Measurements from ENCODE around the gene LGR6.
"Not testable (repeated sequence)": the region's sequence is repeated elsewhere in the genome, so short reads cannot be mapped to it uniquely, and the experiment has no call there.

Gene LGR6

DNA sequence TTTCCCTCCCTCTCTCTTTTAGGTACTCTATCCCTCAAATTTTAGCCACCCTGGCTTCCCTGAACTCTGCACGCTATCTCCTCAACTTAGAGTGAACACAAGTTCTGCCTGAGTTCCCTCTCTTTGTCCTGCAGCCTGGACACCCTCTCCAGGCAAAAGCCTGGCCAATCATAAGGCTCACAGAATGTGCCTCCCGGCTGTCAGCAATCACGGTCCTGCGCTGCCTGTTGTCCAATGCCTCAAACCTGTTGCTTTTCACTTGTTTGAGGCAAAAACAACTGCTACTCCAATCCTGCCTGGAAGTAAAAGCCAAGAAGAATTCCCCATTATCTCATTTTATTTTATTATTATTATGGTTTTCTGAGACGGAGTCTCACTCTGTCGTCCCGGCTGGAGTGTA lies 66.1 kb downstream of the LGR6 start:
- TF ChIP-seq CTCF (IDR thresholded peaks at IDR 0.05; ENCODE audit: low read depth, low read length): no peak
- TF ChIP-seq EZH2phosphoT487 (IDR thresholded peaks at IDR 0.05; ENCODE audit: low read depth): no peak
- Histone ChIP-seq H3K9ac (ENCODE audit: low read length) (no peak overlapping the region), H3K4me2 (ENCODE audit: low read length) (no peak overlapping the region), H3K79me2 (ENCODE audit: low read length) (no peaks in the 10 kb centered on the region), H3K4me1 (ENCODE audit: low read length) (peaks cover 6% of the 10 kb centered on the region), H3K4me3 (ENCODE audit: low read length) (no peak overlapping the region), H2AFZ (ENCODE audit: low read depth, low read length) (no peak overlapping the region), H3K27ac (ENCODE audit: low read length) (no peak overlapping the region), H3K9me3 (ENCODE audit: insufficient read depth, low read length) (no peaks in the 10 kb centered on the region), H3K36me3 (replicated peaks; ENCODE audit: low read depth, low read length) (no peaks in the 10 kb centered on the region), H3K27me3 (ENCODE audit: low read depth, low read length) (peaks cover 38% of the 10 kb centered on the region), H4K20me1 (ENCODE audit: insufficient read depth, low read length) (no peaks in the 10 kb centered on the region)

GRCh38 chr1:202261209-202261958 lies 67.8 kb downstream of the LGR6 start:
- not testable (repeated sequence) for H4K20me1 ChIP-seq (ENCODE audit: insufficient read depth, low read length); H3K9ac ChIP-seq (ENCODE audit: low read length); H3K9me3 ChIP-seq (ENCODE audit: insufficient read depth, low read length); H2AFZ ChIP-seq (ENCODE audit: low read depth, low read length); H3K4me3 ChIP-seq (ENCODE audit: low read length); H3K4me2 ChIP-seq (ENCODE audit: low read length); H3K36me3 ChIP-seq (replicated peaks; ENCODE audit: low read depth, low read length); H3K79me2 ChIP-seq (ENCODE audit: low read length); H3K4me1 ChIP-seq (ENCODE audit: low read length); H3K27ac ChIP-seq (ENCODE audit: low read length)
- peaks cover 53% of the 10 kb centered on the region for H3K27me3 ChIP-seq (ENCODE audit: low read depth, low read length)

- TF ChIP-seq EZH2phosphoT487 (IDR thresholded peaks at IDR 0.05; ENCODE audit: low read depth): no peak
- H3K4me3 ChIP-seq (ENCODE audit: low read length): no peak overlapping the region
- no peak overlapping the region for H3K9ac ChIP-seq (ENCODE audit: low read length)
- H3K4me2 ChIP-seq (ENCODE audit: low read length): no peak overlapping the region
- H2AFZ ChIP-seq (ENCODE audit: low read depth, low read length): no peak overlapping the region
- no peaks in the 10 kb centered on the region for H3K79me2 ChIP-seq (ENCODE audit: low read length)
- peaks cover 6% of the 10 kb centered on the region for H3K4me1 ChIP-seq (ENCODE audit: low read length)
- H4K20me1 ChIP-seq (ENCODE audit: insufficient read depth, low read length): no peaks in the 10 kb centered on the region
- no peak overlapping the region for H3K27ac ChIP-seq (ENCODE audit: low read length)
- peaks cover 57% of the 10 kb centered on the region for H3K27me3 ChIP-seq (ENCODE audit: low read depth, low read length)
- H3K9me3 ChIP-seq (ENCODE audit: insufficient read depth, low read length): no peaks in the 10 kb centered on the region
- no peaks in the 10 kb centered on the region for H3K36me3 ChIP-seq (replicated peaks; ENCODE audit: low read depth, low read length)
These were observed 70.0 kb downstream of the LGR6 start for GRCh38 chr1:202263628-202264027.

GRCh38 chr1:202264300-202264699 lies 70.7 kb downstream of the LGR6 start:
- Histone ChIP-seq H3K4me1 (ENCODE audit: low read length) (peaks cover 6% of the 10 kb centered on the region), H3K79me2 (ENCODE audit: low read length) (no peaks in the 10 kb centered on the region), H3K9me3 (ENCODE audit: insufficient read depth, low read length) (no peaks in the 10 kb centered on the region), H4K20me1 (ENCODE audit: insufficient read depth, low read length) (no peaks in the 10 kb centered on the region), H3K27ac (ENCODE audit: low read length) (no peak overlapping the region), H3K4me2 (ENCODE audit: low read length) (no peak overlapping the region), H3K36me3 (replicated peaks; ENCODE audit: low read depth, low read length) (no peaks in the 10 kb centered on the region), H2AFZ (ENCODE audit: low read depth, low read length) (no peak overlapping the region), H3K4me3 (ENCODE audit: low read length) (no peak overlapping the region), H3K27me3 (ENCODE audit: low read depth, low read length) (peaks cover 55% of the 10 kb centered on the region), H3K9ac (ENCODE audit: low read length) (no peak overlapping the region)
- TF ChIP-seq EZH2phosphoT487 (IDR thresholded peaks at IDR 0.05; ENCODE audit: low read depth): no peak
- no peak for TF ChIP-seq CTCF (IDR thresholded peaks at IDR 0.05; ENCODE audit: low read depth, low read length)

DNA sequence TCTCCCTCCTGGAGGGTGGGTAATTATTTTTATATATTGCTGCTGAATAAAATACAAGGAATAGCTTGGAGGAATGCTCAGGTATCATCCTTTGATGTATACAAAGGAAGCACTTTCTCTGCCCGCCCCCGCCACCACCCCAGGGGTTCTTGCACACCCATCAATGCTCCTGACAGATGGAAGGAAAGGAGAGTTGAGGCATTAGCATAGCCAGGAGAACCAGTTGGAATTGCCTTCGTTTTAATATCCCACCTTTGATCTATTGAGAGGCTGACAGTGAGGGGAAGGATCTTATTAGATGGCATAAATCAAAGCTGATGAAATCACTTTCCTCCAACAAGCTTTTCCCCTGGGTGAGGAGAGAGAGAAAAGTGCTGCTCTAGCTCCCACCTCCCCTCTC lies 71.1 kb downstream of the LGR6 start:
- TF ChIP-seq EZH2phosphoT487 (IDR thresholded peaks at IDR 0.05; ENCODE audit: low read depth): no peak
- no peak for TF ChIP-seq CTCF (IDR thresholded peaks at IDR 0.05; ENCODE audit: low read depth, low read length)

More for the DNA sequence above, 71.1 kb downstream of the LGR6 start:
- Histone ChIP-seq H3K9me3 (ENCODE audit: insufficient read depth, low read length) (no peaks in the 10 kb centered on the region), H3K4me2 (ENCODE audit: low read length) (no peak overlapping the region), H3K27ac (ENCODE audit: low read length) (no peak overlapping the region), H2AFZ (ENCODE audit: low read depth, low read length) (no peak overlapping the region), H3K79me2 (ENCODE audit: low read length) (no peaks in the 10 kb centered on the region), H3K27me3 (ENCODE audit: low read depth, low read length) (peaks cover 54% of the 10 kb centered on the region), H3K9ac (ENCODE audit: low read length) (no peak overlapping the region), H3K4me1 (ENCODE audit: low read length) (peaks cover 6% of the 10 kb centered on the region), H3K4me3 (ENCODE audit: low read length) (no peak overlapping the region), H3K36me3 (replicated peaks; ENCODE audit: low read depth, low read length) (no peaks in the 10 kb centered on the region), H4K20me1 (ENCODE audit: insufficient read depth, low read length) (no peaks in the 10 kb centered on the region)
